NCI-H1092 treated with DMSO at 0.1 percent for 48 hours (cell line): ENCODE results near the gene HDAC1.

Experiments
- DNase-seq: peaks from one replicate; lab custom pipeline; 2025; lab: John Stamatoyannopoulos, UW

Gene HDAC1

GRCh38 chr1:32330558-32331151 is 38.8 kb downstream of the HDAC1 start:
- no peak for DNase-seq

- no peak for DNase-seq
These were observed 39.7 kb downstream of the HDAC1 start for GRCh38 chr1:32331549-32331948.

- no peak for DNase-seq
These were observed 40.6 kb downstream of the HDAC1 start for GRCh38 chr1:32332290-32333079.

GRCh38 chr1:32333251-32333963 is 41.5 kb downstream of the HDAC1 start:
- DNase-seq, result no peak

GRCh38 chr1:32334274-32334861 is 42.5 kb downstream of the HDAC1 start:
- DNase-seq, result no peak

GRCh38 chr1:32334864-32335534 is 43.1 kb downstream of the HDAC1 start:
- peak; percentile 31 for DNase-seq

- DNase-seq, result no peak
These were observed 43.6 kb downstream of the HDAC1 start for GRCh38 chr1:32335535-32335789.

- peak; percentile 83 for DNase-seq
These were observed 44.1 kb downstream of the HDAC1 start, which contains the start of gene MARCKSL1 for GRCh38 chr1:32335790-32336590. MARCKSL1 (minus strand) TSS chr1:32336233; CDS start chr1:32336033, 200 bp downstream.

GRCh38 chr1:32336591-32336932 is 44.7 kb downstream of the HDAC1 start:
- no peak for DNase-seq

- no peak for DNase-seq
These were observed 45.2 kb downstream of the HDAC1 start for GRCh38 chr1:32336963-32337675.

GRCh38 chr1:32337855-32338636 is 46.2 kb downstream of the HDAC1 start:
- DNase-seq, result no peak

- DNase-seq, result no peak
These were observed 46.8 kb downstream of the HDAC1 start for GRCh38 chr1:32338637-32339145.

GRCh38 chr1:32339363-32339978 is 47.6 kb downstream of the HDAC1 start:
- DNase-seq, result no peak

- DNase-seq, result no peak
These were observed 49.4 kb downstream of the HDAC1 start for GRCh38 chr1:32341186-32341757.

- no peak for DNase-seq
These were observed 50.1 kb downstream of the HDAC1 start for GRCh38 chr1:32341971-32342370.

- DNase-seq, result no peak
These were observed 50.8 kb downstream of the HDAC1 start for GRCh38 chr1:32342704-32343103.

- peak; percentile 53 for DNase-seq
These were observed 53.5 kb downstream of the HDAC1 start for GRCh38 chr1:32345289-32345827.

- no peak for DNase-seq
These were observed 54.8 kb downstream of the HDAC1 start for GRCh38 chr1:32346532-32347157.
